PC-9 (cell line): ENCODE data around the gene UVRAG.

ENCODE experiments used
- CTCF ChIP-seq: fragments of 200-600 bp; sonication (generic); conservative IDR thresholded peaks from 2 replicates; pipeline ENCODE4 v1.6.1; 2017; ENCODE audit warnings: mixed run types, antibody characterized with exemption, mild to moderate bottlenecking, moderate library complexity
- EZH2 ChIP-seq: fragments of 200-600 bp; sonication (generic); IDR thresholded peaks from 2 replicates; pipeline ENCODE4 v1.8.0; 2017; ENCODE audit warnings: antibody characterized with exemption, low read depth

GRCh38 chr11:75879737-75880136, 64.7 kb downstream of the UVRAG start:
- TF ChIP-seq CTCF, result no peak
- TF ChIP-seq EZH2, result no peak
